Stimulated activated CD8-positive, alpha-beta memory T cell treated with anti-CD3 and anti-CD28 coated beads, Interleukin-7, amount 100 ng/mL, for 1 hour (primary cell): ENCODE results near the gene TMEM270.

ENCODE experiments used
- DNase-seq, 2 donors: peaks; one replicate each; pipeline ENCODE4 v3.0.0-alpha.2; 2020; ENCODE audit warnings: low read depth in 2 of 2

The TMEM270 gene

DNA sequence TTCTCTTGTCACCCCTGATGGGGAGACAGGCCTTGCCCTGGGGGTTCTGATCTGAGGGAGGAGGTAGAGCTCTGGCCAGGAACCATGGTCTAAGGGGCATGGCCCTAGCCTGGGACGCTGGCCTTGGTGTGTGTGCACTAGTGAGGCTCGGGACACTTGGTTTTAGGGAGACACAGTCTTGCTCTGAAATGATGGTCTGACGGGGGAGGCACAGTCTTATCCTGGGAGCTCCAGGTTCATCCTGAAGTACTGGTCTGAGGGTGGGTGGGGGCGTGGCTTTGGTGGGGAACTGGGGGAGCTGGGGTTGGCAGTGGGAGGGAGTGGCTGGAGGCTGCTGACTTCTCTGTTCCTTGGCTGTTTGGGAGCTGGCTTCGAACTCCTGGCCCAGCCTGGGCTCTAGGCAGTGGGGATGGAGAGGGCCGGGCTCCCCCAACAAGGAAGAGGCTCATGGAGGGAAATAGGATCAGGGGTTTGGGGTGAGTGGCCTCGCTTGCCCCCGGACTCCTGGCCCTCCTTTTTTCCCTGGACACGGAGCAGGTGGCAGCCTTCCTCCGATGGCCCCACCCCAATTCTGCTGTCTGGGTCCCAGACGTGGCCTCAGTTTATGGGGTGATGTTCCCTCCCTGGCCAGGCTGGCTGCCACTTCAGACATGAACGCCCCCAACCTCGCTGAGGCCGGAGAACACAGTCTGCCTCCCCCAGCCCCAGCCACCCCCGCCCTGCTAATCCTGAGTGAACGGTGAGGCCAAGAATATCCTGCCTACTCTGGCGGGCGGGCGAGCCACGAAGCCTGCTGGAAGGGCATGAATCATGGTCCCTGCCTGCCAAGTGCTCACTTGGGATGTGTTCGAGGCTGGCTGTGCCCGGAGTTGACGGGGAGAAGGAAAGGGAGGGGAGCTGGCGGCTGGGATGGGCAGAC, 43.5 kb downstream of the TMEM270 start:
- DNase-seq = no peak

DNA sequence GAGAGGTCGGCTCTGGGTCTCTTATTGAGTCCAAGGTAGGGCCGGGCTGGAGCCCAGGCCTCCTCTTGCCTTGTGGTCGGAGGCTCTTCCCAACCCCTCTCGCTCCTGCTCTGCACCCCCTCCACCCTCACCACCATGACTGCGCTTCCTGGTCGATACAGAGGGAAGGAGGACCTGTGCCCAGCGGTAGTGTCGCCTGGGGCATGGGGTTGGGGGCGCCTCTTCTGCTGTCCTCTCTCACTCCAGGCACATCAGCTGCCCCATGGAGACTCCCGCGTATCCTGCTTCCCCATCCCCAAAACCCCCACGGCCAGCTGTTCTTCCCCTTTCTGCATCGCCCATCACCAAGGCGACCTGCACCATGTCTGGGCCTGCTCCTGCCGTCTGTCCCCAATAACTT, 44.4 kb downstream of the TMEM270 start:
- no peak for DNase-seq

DNA sequence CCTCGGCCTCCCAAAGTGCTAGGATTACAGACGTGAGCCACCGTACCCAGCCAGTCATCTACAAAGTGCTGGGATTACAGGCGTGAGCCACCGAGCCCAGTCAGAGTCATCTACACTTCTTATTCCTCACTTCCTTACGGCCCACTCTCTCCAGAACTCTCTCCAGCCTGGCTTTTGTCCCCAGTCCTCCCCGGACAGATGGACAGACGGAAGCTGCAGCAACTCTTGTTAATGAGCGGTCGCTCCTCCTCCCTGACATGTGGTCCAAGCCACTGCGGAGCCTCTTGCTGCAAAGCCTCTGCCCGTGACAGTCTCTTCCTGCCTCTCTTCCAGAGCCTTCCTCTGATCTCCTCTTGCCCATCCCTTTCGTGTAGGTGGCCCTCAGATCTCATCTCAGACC, 45.9 kb downstream of the TMEM270 start:
- DNase-seq = no peak

DNA sequence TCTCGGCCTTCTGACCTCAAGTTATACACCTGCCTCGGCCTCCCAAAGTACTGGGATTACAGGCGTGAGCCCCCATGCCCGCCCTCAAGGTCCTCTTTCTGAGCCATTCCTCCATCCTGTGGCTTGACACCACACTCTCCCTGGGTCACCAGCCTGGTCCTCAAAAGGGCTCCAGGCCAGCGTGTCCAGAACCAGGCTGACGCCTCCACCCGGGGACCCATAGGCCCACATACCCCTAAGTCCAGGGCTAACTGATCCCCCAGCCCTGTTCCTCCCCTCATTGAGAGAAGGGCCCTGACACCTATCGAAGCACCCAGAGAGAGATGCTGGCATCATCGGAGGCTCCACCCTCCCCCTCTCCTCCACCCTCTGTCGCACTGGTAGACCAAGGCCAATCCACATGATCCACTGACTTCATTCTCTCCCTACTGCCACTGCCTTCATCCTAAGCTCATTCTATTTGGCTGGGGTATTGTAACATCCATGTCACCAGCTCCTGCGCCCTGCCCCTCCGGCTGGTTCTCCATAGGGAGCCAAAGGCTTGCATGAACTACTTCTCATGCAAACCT, 46.7 kb downstream of the TMEM270 start:
- DNase-seq = no peak

DNA sequence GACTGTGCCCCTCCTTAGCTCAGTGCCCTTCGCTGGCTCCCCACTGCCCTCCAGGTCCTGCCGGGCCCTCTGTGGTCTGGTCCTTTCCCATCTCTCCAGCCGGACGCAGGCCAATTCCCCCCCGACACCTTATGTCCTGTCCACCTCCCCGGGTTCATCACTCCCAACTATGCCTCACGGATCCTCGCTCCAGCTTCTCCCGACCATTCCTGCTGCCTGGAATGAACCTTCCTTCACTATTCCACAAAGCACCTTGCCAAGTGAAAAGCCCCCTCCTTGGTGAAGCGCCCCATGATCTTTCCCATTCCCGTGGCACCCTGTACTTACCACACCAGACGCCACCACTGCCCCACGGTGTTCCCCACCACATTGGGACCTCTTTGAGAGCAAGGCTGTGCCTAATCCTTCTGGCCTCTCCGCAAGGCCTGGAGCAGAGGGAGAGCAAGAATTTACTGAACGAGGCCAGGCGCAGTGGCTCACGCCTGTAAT, 47.2 kb downstream of the TMEM270 start:
- DNase-seq = no peak

DNA sequence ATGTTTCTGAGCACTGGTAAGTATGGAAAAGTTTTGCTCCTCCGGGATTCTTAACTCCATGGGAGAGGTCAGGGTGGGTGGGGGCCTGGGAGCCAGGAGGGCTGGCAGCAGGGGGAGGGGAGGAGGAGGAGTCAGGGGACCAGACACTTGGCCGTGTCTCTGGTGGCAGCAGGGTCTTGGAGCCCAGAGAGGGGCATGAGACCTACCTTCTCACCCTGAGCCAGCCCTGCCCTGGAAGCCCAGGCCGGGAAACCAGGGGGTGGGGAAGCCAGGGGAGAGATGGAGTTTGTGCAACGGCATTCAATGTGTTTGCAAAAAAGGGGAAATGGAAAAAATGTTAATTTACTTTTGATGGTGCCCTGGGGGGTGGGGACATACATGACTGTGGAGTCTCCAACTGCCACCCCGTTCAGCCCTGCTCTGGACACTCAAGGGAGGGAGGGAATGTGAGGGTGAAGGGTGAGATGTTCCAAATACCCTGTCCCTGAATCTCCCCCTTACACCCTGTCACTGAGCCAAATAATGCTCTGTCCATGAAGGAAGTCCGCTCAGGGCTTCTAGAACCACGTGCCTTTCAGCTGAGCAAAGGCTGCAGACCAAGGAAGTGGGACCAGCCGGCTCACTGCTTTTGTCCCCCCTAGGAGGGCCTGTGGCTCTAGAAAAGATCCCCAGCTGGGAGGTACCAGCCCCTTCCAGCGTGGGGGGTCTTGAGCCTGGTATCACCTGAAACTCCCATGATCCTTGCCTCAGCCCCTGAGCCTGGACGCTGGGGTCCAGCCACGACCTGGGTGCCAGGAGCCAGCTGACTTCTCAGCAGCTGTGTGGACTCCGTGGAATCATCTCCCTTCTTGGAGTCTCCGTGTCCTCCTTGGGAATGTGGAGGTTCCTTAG, 48.3 kb downstream of the TMEM270 start:
- DNase-seq = no peak

DNA sequence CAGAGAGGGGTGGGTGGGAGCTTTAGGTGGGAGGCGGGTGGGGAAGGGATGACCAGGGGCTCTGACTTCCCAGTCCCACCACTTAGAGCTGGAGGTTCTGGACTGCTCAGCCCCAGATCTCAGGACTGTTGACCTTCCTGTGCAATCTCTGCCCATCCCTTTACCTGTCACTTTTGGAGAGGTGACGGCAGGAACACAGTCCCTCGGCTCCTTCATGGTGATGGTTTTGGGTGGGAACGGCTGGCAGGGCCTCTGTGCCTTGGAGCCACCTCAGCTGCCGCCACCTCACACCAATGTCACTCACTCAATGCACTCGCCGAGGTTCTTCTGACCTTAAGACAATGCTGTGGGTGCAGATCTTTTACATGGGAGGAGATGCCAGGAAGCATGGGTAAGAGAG, 49.0 kb downstream of the TMEM270 start:
- DNase-seq = no peak

DNA sequence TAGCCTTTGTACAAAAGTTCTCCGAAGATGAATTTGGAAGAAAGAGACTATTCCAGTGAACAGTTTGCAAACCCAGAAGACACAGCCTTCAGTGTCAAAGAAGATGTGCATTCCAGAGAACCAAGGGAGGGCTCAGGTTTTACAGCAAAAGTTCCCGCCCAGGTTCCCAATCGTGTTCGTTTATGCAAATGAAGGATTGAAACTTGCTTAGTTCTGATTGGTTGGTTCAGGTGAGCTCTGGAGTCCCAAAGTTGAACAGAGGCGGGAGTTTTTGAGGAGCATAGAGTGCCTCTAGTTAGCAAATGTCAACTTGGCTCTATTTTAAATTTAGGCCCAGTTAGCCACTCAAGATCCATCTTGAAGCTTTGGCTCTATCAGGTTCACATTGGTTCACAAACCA, 51.3 kb downstream of the TMEM270 start:
- no peak for DNase-seq
